Right lobe of liver (tissue), 4 donors: ENCODE results near the gene LRIG3.

Source experiments
- POLR2A ChIP-seq: fragments of 450-650 bp; IDR thresholded peaks from one replicate; pipeline ENCODE4 v1.6.1; 2017; ENCODE audit warnings: antibody characterized with exemption, mild to moderate bottlenecking
- TF ChIP-seq, protein P1 (sequence below), 4 donors: fragments of 200-600 bp in 3 of 4; fragments of 450-650 bp in 1 of 4; IDR thresholded peaks; one replicate each; pipeline versions ENCODE4 v1.5.1 to v1.8.0; 2016 to 2022; ENCODE audit warnings: antibody characterized with exemption in 4 of 4, mild to moderate bottlenecking in 2 of 4
- donor health status: DM: no; HTN: no; CAD: no.
- donor health status: DM: no; HTN: no; CAD: no.
- donor health status: DM: no; HTN: yes; CAD: no.

DNA sequence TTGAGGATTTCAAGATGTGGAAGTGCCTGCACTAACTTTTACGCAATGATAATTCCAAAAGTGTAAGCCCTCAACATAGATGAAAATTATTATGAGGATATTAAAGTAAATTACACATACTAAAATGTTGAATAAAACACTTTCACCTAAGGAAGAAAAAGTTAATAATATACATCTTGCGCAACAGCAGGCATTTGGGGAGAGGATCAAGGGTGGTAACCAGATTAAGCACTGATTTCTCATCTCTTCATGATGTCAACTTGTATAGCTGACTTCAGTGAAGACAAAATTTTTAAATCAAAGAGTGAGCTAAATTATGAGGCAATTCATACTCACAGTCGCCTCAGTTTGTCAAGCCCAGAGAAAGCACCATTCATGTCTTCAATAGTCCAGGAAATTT lies 33.8 kb downstream of the LRIG3 start:
- TF ChIP-seq, protein P1, sequence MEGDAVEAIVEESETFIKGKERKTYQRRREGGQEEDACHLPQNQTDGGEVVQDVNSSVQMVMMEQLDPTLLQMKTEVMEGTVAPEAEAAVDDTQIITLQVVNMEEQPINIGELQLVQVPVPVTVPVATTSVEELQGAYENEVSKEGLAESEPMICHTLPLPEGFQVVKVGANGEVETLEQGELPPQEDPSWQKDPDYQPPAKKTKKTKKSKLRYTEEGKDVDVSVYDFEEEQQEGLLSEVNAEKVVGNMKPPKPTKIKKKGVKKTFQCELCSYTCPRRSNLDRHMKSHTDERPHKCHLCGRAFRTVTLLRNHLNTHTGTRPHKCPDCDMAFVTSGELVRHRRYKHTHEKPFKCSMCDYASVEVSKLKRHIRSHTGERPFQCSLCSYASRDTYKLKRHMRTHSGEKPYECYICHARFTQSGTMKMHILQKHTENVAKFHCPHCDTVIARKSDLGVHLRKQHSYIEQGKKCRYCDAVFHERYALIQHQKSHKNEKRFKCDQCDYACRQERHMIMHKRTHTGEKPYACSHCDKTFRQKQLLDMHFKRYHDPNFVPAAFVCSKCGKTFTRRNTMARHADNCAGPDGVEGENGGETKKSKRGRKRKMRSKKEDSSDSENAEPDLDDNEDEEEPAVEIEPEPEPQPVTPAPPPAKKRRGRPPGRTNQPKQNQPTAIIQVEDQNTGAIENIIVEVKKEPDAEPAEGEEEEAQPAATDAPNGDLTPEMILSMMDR (IDR thresholded peaks at IDR 0.05), result no peak
- no peak for TF ChIP-seq POLR2A
